Measurements from ENCODE around the gene ANTXR2. TPM values are rescaled to one million over a fixed set of nuclear protein-coding genes. Genes with fewer than 3 reads are reported as not detected.
A peak's percentile ranks its signal among the peaks of the same experiment; 100 is the strongest.

The ANTXR2 gene
- total and polyA plus RNA-seq, 4 donors = 35.3 to 74.6 (median 41.2) TPM

GRCh38 chr4:80060804-80061203, 12.2 kb downstream of the ANTXR2 start:
- no peaks in the 10 kb centered on the region for H3K36me3 ChIP-seq (ENCODE audit: control insufficient read depth, insufficient read depth, low read length)

GRCh38 chr4:80058740-80059139, 14.3 kb downstream of the ANTXR2 start:
- Histone ChIP-seq H3K4me1 (ENCODE audit: control insufficient read depth, insufficient read depth, low read length) (no peaks in the 10 kb centered on the region), H3K27ac (ENCODE audit: low read depth, low read length) (no peak overlapping the region)

More at GRCh38 chr4:80060804-80061203, 12.2 kb downstream of the ANTXR2 start:
- no peaks in the 10 kb centered on the region for H3K4me1 ChIP-seq (ENCODE audit: control insufficient read depth, insufficient read depth, low read length)
- H3K27me3 ChIP-seq (ENCODE audit: control insufficient read depth, insufficient read depth, low read length) = no peaks in the 10 kb centered on the region
- no peak overlapping the region for H3K4me3 ChIP-seq (ENCODE audit: low read depth, low read length)
- H3K27ac ChIP-seq (ENCODE audit: low read depth, low read length) = no peak overlapping the region
- WGBS (ENCODE audit: insufficient coverage) = 46% methylated on average over 3 of the region's 4 CpGs
- peak in 2 of 6 donors; percentile 13 to 31 for DNase-seq (ENCODE audit: low read depth in 4 of 6, low spot score in 6 of 6)
- H3K9me3 ChIP-seq (ENCODE audit: control insufficient read depth, insufficient read depth, low read length) = no peaks in the 10 kb centered on the region

GRCh38 chr4:80054375-80054774, 18.7 kb downstream of the ANTXR2 start:
- Histone ChIP-seq H3K4me3 (ENCODE audit: low read depth, low read length) (no peak overlapping the region), H3K36me3 (ENCODE audit: control insufficient read depth, insufficient read depth, low read length) (no peaks in the 10 kb centered on the region), H3K9me3 (ENCODE audit: control insufficient read depth, insufficient read depth, low read length) (no peaks in the 10 kb centered on the region), H3K27ac (ENCODE audit: low read depth, low read length) (no peak overlapping the region), H3K27me3 (ENCODE audit: control insufficient read depth, insufficient read depth, low read length) (no peaks in the 10 kb centered on the region), H3K4me1 (ENCODE audit: control insufficient read depth, insufficient read depth, low read length) (no peaks in the 10 kb centered on the region)
- no CpG with 5 or more reads among the region's 4 CpGs for WGBS (ENCODE audit: insufficient coverage)
- no peak for DNase-seq (ENCODE audit: low read depth in 4 of 6, low spot score in 6 of 6)

More at GRCh38 chr4:80058740-80059139, 14.3 kb downstream of the ANTXR2 start:
- H3K36me3 ChIP-seq (ENCODE audit: control insufficient read depth, insufficient read depth, low read length) = no peaks in the 10 kb centered on the region
- no peak overlapping the region for H3K4me3 ChIP-seq (ENCODE audit: low read depth, low read length)
- peak in 1 of 6 donors; percentile 12 for DNase-seq (ENCODE audit: low read depth in 4 of 6, low spot score in 6 of 6)
- H3K9me3 ChIP-seq (ENCODE audit: control insufficient read depth, insufficient read depth, low read length) = no peaks in the 10 kb centered on the region
- no CpG with 5 or more reads among the region's 2 CpGs for WGBS (ENCODE audit: insufficient coverage)
- H3K27me3 ChIP-seq (ENCODE audit: control insufficient read depth, insufficient read depth, low read length) = no peaks in the 10 kb centered on the region

GRCh38 chr4:80053140-80053910, 19.7 kb downstream of the ANTXR2 start:
- H3K4me1 ChIP-seq (ENCODE audit: control insufficient read depth, insufficient read depth, low read length) = no peaks in the 10 kb centered on the region
- peak in 1 of 6 donors; percentile 22 for DNase-seq (ENCODE audit: low read depth in 4 of 6, low spot score in 6 of 6)
- no peaks in the 10 kb centered on the region for H3K27me3 ChIP-seq (ENCODE audit: control insufficient read depth, insufficient read depth, low read length)
- no peaks in the 10 kb centered on the region for H3K9me3 ChIP-seq (ENCODE audit: control insufficient read depth, insufficient read depth, low read length)
- no peaks in the 10 kb centered on the region for H3K36me3 ChIP-seq (ENCODE audit: control insufficient read depth, insufficient read depth, low read length)
- H3K27ac ChIP-seq (ENCODE audit: low read depth, low read length) = no peak overlapping the region
- H3K4me3 ChIP-seq (ENCODE audit: low read depth, low read length) = no peak overlapping the region
- WGBS (ENCODE audit: insufficient coverage) = no CpG with 5 or more reads among the region's 1 CpG

- WGBS (ENCODE audit: insufficient coverage) = 90% methylated on average over 3 of the region's 7 CpGs
- no peak for DNase-seq (ENCODE audit: low read depth in 4 of 6, low spot score in 6 of 6)
- no peak overlapping the region for H3K27ac ChIP-seq (ENCODE audit: low read depth, low read length)
- H3K9me3 ChIP-seq (ENCODE audit: control insufficient read depth, insufficient read depth, low read length) = no peaks in the 10 kb centered on the region
- H3K27me3 ChIP-seq (ENCODE audit: control insufficient read depth, insufficient read depth, low read length) = no peaks in the 10 kb centered on the region
- H3K4me3 ChIP-seq (ENCODE audit: low read depth, low read length) = no peak overlapping the region
- no peaks in the 10 kb centered on the region for H3K36me3 ChIP-seq (ENCODE audit: control insufficient read depth, insufficient read depth, low read length)
- no peaks in the 10 kb centered on the region for H3K4me1 ChIP-seq (ENCODE audit: control insufficient read depth, insufficient read depth, low read length)
These were observed 23.1 kb downstream of the ANTXR2 start for GRCh38 chr4:80049813-80050534.

- no peak overlapping the region for H3K4me3 ChIP-seq (ENCODE audit: low read depth, low read length)
- no peaks in the 10 kb centered on the region for H3K9me3 ChIP-seq (ENCODE audit: control insufficient read depth, insufficient read depth, low read length)
- no peaks in the 10 kb centered on the region for H3K36me3 ChIP-seq (ENCODE audit: control insufficient read depth, insufficient read depth, low read length)
- H3K27ac ChIP-seq (ENCODE audit: low read depth, low read length) = no peak overlapping the region
- H3K27me3 ChIP-seq (ENCODE audit: control insufficient read depth, insufficient read depth, low read length) = no peaks in the 10 kb centered on the region
- H3K4me1 ChIP-seq (ENCODE audit: control insufficient read depth, insufficient read depth, low read length) = no peaks in the 10 kb centered on the region
- DNase-seq (ENCODE audit: low read depth in 4 of 6, low spot score in 6 of 6) = no peak
These were observed 23.6 kb downstream of the ANTXR2 start for GRCh38 chr4:80049402-80049801.

- H3K4me1 ChIP-seq (ENCODE audit: control insufficient read depth, insufficient read depth, low read length) = no peaks in the 10 kb centered on the region
- no peaks in the 10 kb centered on the region for H3K27me3 ChIP-seq (ENCODE audit: control insufficient read depth, insufficient read depth, low read length)
- no peak overlapping the region for H3K27ac ChIP-seq (ENCODE audit: low read depth, low read length)
- no peak overlapping the region for H3K4me3 ChIP-seq (ENCODE audit: low read depth, low read length)
- no peaks in the 10 kb centered on the region for H3K36me3 ChIP-seq (ENCODE audit: control insufficient read depth, insufficient read depth, low read length)
- no peaks in the 10 kb centered on the region for H3K9me3 ChIP-seq (ENCODE audit: control insufficient read depth, insufficient read depth, low read length)
- DNase-seq (ENCODE audit: low read depth in 4 of 6, low spot score in 6 of 6) = no peak
These were observed 27.2 kb downstream of the ANTXR2 start for GRCh38 chr4:80045786-80046185.

- WGBS (ENCODE audit: insufficient coverage) = 54% methylated on average over 1 of the region's 3 CpGs
- DNase-seq (ENCODE audit: low read depth in 4 of 6, low spot score in 6 of 6) = peak in 1 of 6 donors; percentile 47
- H3K4me3 ChIP-seq (ENCODE audit: low read depth, low read length) = no peak overlapping the region
- no peaks in the 10 kb centered on the region for H3K36me3 ChIP-seq (ENCODE audit: control insufficient read depth, insufficient read depth, low read length)
- H3K27me3 ChIP-seq (ENCODE audit: control insufficient read depth, insufficient read depth, low read length) = no peaks in the 10 kb centered on the region
- no peak overlapping the region for H3K27ac ChIP-seq (ENCODE audit: low read depth, low read length)
- no peaks in the 10 kb centered on the region for H3K4me1 ChIP-seq (ENCODE audit: control insufficient read depth, insufficient read depth, low read length)
- no peaks in the 10 kb centered on the region for H3K9me3 ChIP-seq (ENCODE audit: control insufficient read depth, insufficient read depth, low read length)
These were observed 29.5 kb downstream of the ANTXR2 start for GRCh38 chr4:80043541-80043940.

GRCh38 chr4:80042821-80043220, 30.2 kb downstream of the ANTXR2 start:
- Histone ChIP-seq H3K27me3 (ENCODE audit: control insufficient read depth, insufficient read depth, low read length) (no peaks in the 10 kb centered on the region), H3K27ac (ENCODE audit: low read depth, low read length) (no peak overlapping the region), H3K4me3 (ENCODE audit: low read depth, low read length) (no peak overlapping the region), H3K9me3 (ENCODE audit: control insufficient read depth, insufficient read depth, low read length) (no peaks in the 10 kb centered on the region), H3K4me1 (ENCODE audit: control insufficient read depth, insufficient read depth, low read length) (no peaks in the 10 kb centered on the region), H3K36me3 (ENCODE audit: control insufficient read depth, insufficient read depth, low read length) (no peaks in the 10 kb centered on the region)
- DNase-seq (ENCODE audit: low read depth in 4 of 6, low spot score in 6 of 6) = no peak
- no CpG with 5 or more reads among the region's 2 CpGs for WGBS (ENCODE audit: insufficient coverage)

- WGBS (ENCODE audit: insufficient coverage) = no CpG with 5 or more reads among the region's 1 CpG
- DNase-seq (ENCODE audit: low read depth in 4 of 6, low spot score in 6 of 6) = no peak
- Histone ChIP-seq H3K9me3 (ENCODE audit: control insufficient read depth, insufficient read depth, low read length) (no peaks in the 10 kb centered on the region), H3K36me3 (ENCODE audit: control insufficient read depth, insufficient read depth, low read length) (no peaks in the 10 kb centered on the region), H3K4me3 (ENCODE audit: low read depth, low read length) (no peak overlapping the region), H3K27ac (ENCODE audit: low read depth, low read length) (peak overlapping the region; percentile 73), H3K27me3 (ENCODE audit: control insufficient read depth, insufficient read depth, low read length) (no peaks in the 10 kb centered on the region), H3K4me1 (ENCODE audit: control insufficient read depth, insufficient read depth, low read length) (no peaks in the 10 kb centered on the region)
These were observed 35.2 kb downstream of the ANTXR2 start for GRCh38 chr4:80037864-80038263.

Measured in spinal cord (tissue), 10 donors.